ENCODE data around the gene NEBL.

The NEBL gene

GRCh38 chr10:20841419-20841818, 55.7 kb downstream of the NEBL start:
- no peak overlapping the region for H3K4me2 ChIP-seq (ENCODE audit: low read length, poor library complexity, severe bottlenecking)
- no peak overlapping the region for H3K18ac ChIP-seq (ENCODE audit: low read depth in 1 of 2, low read length in 2 of 2)
- no peak overlapping the region for H3K27ac ChIP-seq (ENCODE audit: low read length, poor library complexity, severe bottlenecking)
- H3K23ac ChIP-seq (ENCODE audit: low read length in 2 of 2), result no peak overlapping the region
- 82% methylated on average over 2 of the region's 2 CpGs for WGBS
- H2AK5ac ChIP-seq (ENCODE audit: low read length, severe bottlenecking), result no peak overlapping the region
- no peak overlapping the region for H3K4ac ChIP-seq (ENCODE audit: low read depth in 1 of 2, low read length in 2 of 2)
- no peaks in the 10 kb centered on the region for H3K27me3 ChIP-seq (ENCODE audit: control insufficient read depth in 1 of 2, insufficient read depth in 1 of 2, low read length in 2 of 2)
- H4K91ac ChIP-seq (ENCODE audit: low read length), result no peak overlapping the region
- H3K9me3 ChIP-seq (ENCODE audit: control insufficient read depth, low read length), result no peaks in the 10 kb centered on the region
- no peak overlapping the region for H2BK5ac ChIP-seq (ENCODE audit: low read depth, low read length, poor library complexity, severe bottlenecking)
- H2AFZ ChIP-seq (ENCODE audit: low read depth, low read length), result no peak overlapping the region
- H2BK15ac ChIP-seq (ENCODE audit: low read depth, poor library complexity, severe bottlenecking), result no peak overlapping the region
- H2BK120ac ChIP-seq (ENCODE audit: low read depth, low read length), result no peak overlapping the region
- no peak overlapping the region for H3K14ac ChIP-seq (ENCODE audit: low read length in 2 of 2)
- H3K4me1 ChIP-seq (ENCODE audit: control insufficient read depth, insufficient read depth, low read depth, low read length), result no peaks in the 10 kb centered on the region
- no peak for DNase-seq
- no peak overlapping the region for H2BK12ac ChIP-seq (ENCODE audit: low read length in 2 of 2)
- no peaks in the 10 kb centered on the region for H3K79me1 ChIP-seq (replicated peaks; ENCODE audit: low read length, poor library complexity, severe bottlenecking)
- H4K8ac ChIP-seq (ENCODE audit: low read length), result no peak overlapping the region
- H3K36me3 ChIP-seq (ENCODE audit: control insufficient read depth in 1 of 2, insufficient read depth in 2 of 2, low read depth in 1 of 2, low read length in 2 of 2), result no peaks in the 10 kb centered on the region
- no peak overlapping the region for H3K9ac ChIP-seq (ENCODE audit: low read length)
- H3K4me3 ChIP-seq (ENCODE audit: insufficient read depth in 1 of 2, low read depth in 1 of 2, low read length in 2 of 2), result no peak overlapping the region

- H2BK120ac ChIP-seq (ENCODE audit: low read depth, low read length), result no peak overlapping the region
- no peaks in the 10 kb centered on the region for H3K79me1 ChIP-seq (replicated peaks; ENCODE audit: low read length, poor library complexity, severe bottlenecking)
- H4K8ac ChIP-seq (ENCODE audit: low read length), result no peak overlapping the region
- no peak overlapping the region for H3K4ac ChIP-seq (ENCODE audit: low read depth in 1 of 2, low read length in 2 of 2)
- 96% methylated on average over 3 of the region's 3 CpGs for WGBS
- H3K18ac ChIP-seq (ENCODE audit: low read depth in 1 of 2, low read length in 2 of 2), result no peak overlapping the region
- H2AK5ac ChIP-seq (ENCODE audit: low read length, severe bottlenecking), result no peak overlapping the region
- no peak overlapping the region for H3K4me3 ChIP-seq (ENCODE audit: insufficient read depth in 1 of 2, low read depth in 1 of 2, low read length in 2 of 2)
- H2BK15ac ChIP-seq (ENCODE audit: low read depth, poor library complexity, severe bottlenecking), result no peak overlapping the region
- H3K27ac ChIP-seq (ENCODE audit: low read length, poor library complexity, severe bottlenecking), result no peak overlapping the region
- H3K14ac ChIP-seq (ENCODE audit: low read length in 2 of 2), result no peak overlapping the region
- no peaks in the 10 kb centered on the region for H3K4me1 ChIP-seq (ENCODE audit: control insufficient read depth, insufficient read depth, low read depth, low read length)
- no peaks in the 10 kb centered on the region for H3K36me3 ChIP-seq (ENCODE audit: control insufficient read depth in 1 of 2, insufficient read depth in 2 of 2, low read depth in 1 of 2, low read length in 2 of 2)
- no peak overlapping the region for H3K9ac ChIP-seq (ENCODE audit: low read length)
- H2BK12ac ChIP-seq (ENCODE audit: low read length in 2 of 2), result no peak overlapping the region
- no peak overlapping the region for H3K4me2 ChIP-seq (ENCODE audit: low read length, poor library complexity, severe bottlenecking)
- H3K23ac ChIP-seq (ENCODE audit: low read length in 2 of 2), result no peak overlapping the region
- H2BK5ac ChIP-seq (ENCODE audit: low read depth, low read length, poor library complexity, severe bottlenecking), result no peak overlapping the region
- no peak for DNase-seq
- no peaks in the 10 kb centered on the region for H3K9me3 ChIP-seq (ENCODE audit: control insufficient read depth, low read length)
- H3K27me3 ChIP-seq (ENCODE audit: control insufficient read depth in 1 of 2, insufficient read depth in 1 of 2, low read length in 2 of 2), result no peaks in the 10 kb centered on the region
- H4K91ac ChIP-seq (ENCODE audit: low read length), result no peak overlapping the region
- no peak overlapping the region for H2AFZ ChIP-seq (ENCODE audit: low read depth, low read length)
Observed at GRCh38 chr10:20839910-20840309, 57.2 kb downstream of the NEBL start.

DNA sequence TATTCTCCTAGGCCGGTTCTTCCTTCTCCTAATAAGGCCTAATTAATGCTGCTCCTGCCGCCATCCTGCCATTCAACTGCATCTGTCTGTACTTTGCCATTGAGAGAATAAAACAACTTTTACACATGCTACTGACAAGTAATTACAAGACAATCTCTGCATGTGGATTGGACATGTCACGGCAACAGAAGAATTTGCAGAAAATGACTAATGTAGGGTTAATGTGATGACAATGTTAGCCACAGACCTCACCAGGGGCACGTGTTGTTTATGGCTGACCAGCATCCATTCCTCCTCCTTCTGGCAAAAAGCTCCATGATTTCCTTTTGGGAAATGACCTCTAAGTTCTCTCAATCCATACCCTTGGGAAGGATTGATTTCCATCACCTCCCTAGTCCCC, 58.0 kb downstream of the NEBL start:
- Histone ChIP-seq H2AFZ (ENCODE audit: low read depth, low read length) (no peak overlapping the region), H4K91ac (ENCODE audit: low read length) (no peak overlapping the region), H3K36me3 (ENCODE audit: control insufficient read depth in 1 of 2, insufficient read depth in 2 of 2, low read depth in 1 of 2, low read length in 2 of 2) (no peaks in the 10 kb centered on the region), H2BK5ac (ENCODE audit: low read depth, low read length, poor library complexity, severe bottlenecking) (no peak overlapping the region), H3K27me3 (ENCODE audit: control insufficient read depth in 1 of 2, insufficient read depth in 1 of 2, low read length in 2 of 2) (no peaks in the 10 kb centered on the region), H3K27ac (ENCODE audit: low read length, poor library complexity, severe bottlenecking) (no peak overlapping the region), H3K14ac (ENCODE audit: low read length in 2 of 2) (no peak overlapping the region), H2BK12ac (ENCODE audit: low read length in 2 of 2) (no peak overlapping the region), H2BK15ac (ENCODE audit: low read depth, poor library complexity, severe bottlenecking) (no peak overlapping the region), H3K4me2 (ENCODE audit: low read length, poor library complexity, severe bottlenecking) (no peak overlapping the region), H3K79me1 (replicated peaks; ENCODE audit: low read length, poor library complexity, severe bottlenecking) (no peaks in the 10 kb centered on the region), H3K18ac (ENCODE audit: low read depth in 1 of 2, low read length in 2 of 2) (no peak overlapping the region), H2AK5ac (ENCODE audit: low read length, severe bottlenecking) (no peak overlapping the region), H3K9me3 (ENCODE audit: control insufficient read depth, low read length) (no peaks in the 10 kb centered on the region), H3K9ac (ENCODE audit: low read length) (no peak overlapping the region), H3K4me3 (ENCODE audit: insufficient read depth in 1 of 2, low read depth in 1 of 2, low read length in 2 of 2) (no peak overlapping the region), H3K23ac (ENCODE audit: low read length in 2 of 2) (no peak overlapping the region), H2BK120ac (ENCODE audit: low read depth, low read length) (no peak overlapping the region), H3K4ac (ENCODE audit: low read depth in 1 of 2, low read length in 2 of 2) (no peak overlapping the region), H3K4me1 (ENCODE audit: control insufficient read depth, insufficient read depth, low read depth, low read length) (no peaks in the 10 kb centered on the region), H4K8ac (ENCODE audit: low read length) (no peak overlapping the region)
- DNase-seq, result peak; percentile 15
- WGBS, result 75% methylated on average over 3 of the region's 4 CpGs

GRCh38 chr10:20836401-20836800, 60.7 kb downstream of the NEBL start:
- Histone ChIP-seq H2BK120ac (ENCODE audit: low read depth, low read length) (no peak overlapping the region), H3K4me2 (ENCODE audit: low read length, poor library complexity, severe bottlenecking) (no peak overlapping the region), H3K9ac (ENCODE audit: low read length) (no peak overlapping the region), H2BK12ac (ENCODE audit: low read length in 2 of 2) (no peak overlapping the region), H3K36me3 (ENCODE audit: control insufficient read depth in 1 of 2, insufficient read depth in 2 of 2, low read depth in 1 of 2, low read length in 2 of 2) (no peaks in the 10 kb centered on the region), H3K27ac (ENCODE audit: low read length, poor library complexity, severe bottlenecking) (no peak overlapping the region), H3K4ac (ENCODE audit: low read depth in 1 of 2, low read length in 2 of 2) (no peak overlapping the region), H2AFZ (ENCODE audit: low read depth, low read length) (no peak overlapping the region), H3K23ac (ENCODE audit: low read length in 2 of 2) (no peak overlapping the region), H3K4me3 (ENCODE audit: insufficient read depth in 1 of 2, low read depth in 1 of 2, low read length in 2 of 2) (no peak overlapping the region), H2BK5ac (ENCODE audit: low read depth, low read length, poor library complexity, severe bottlenecking) (no peak overlapping the region), H4K8ac (ENCODE audit: low read length) (no peak overlapping the region), H3K18ac (ENCODE audit: low read depth in 1 of 2, low read length in 2 of 2) (no peak overlapping the region), H3K14ac (ENCODE audit: low read length in 2 of 2) (no peak overlapping the region), H3K9me3 (ENCODE audit: control insufficient read depth, low read length) (no peaks in the 10 kb centered on the region), H2BK15ac (ENCODE audit: low read depth, poor library complexity, severe bottlenecking) (no peak overlapping the region), H3K79me1 (replicated peaks; ENCODE audit: low read length, poor library complexity, severe bottlenecking) (no peaks in the 10 kb centered on the region), H3K4me1 (ENCODE audit: control insufficient read depth, insufficient read depth, low read depth, low read length) (no peaks in the 10 kb centered on the region), H3K27me3 (ENCODE audit: control insufficient read depth in 1 of 2, insufficient read depth in 1 of 2, low read length in 2 of 2) (no peaks in the 10 kb centered on the region), H2AK5ac (ENCODE audit: low read length, severe bottlenecking) (no peak overlapping the region), H4K91ac (ENCODE audit: low read length) (no peak overlapping the region)
- WGBS, result 98% methylated on average over 7 of the region's 7 CpGs
- no peak for DNase-seq

All from mesenchymal stem cell (in vitro differentiated cells and primary cell).